Measurements from ENCODE around the gene KLHL20. TPM values are rescaled to one million over a fixed set of nuclear protein-coding genes. Genes with fewer than 3 reads are reported as not detected.
"Not testable (repeated sequence)": the region's sequence is repeated elsewhere in the genome, so short reads cannot be mapped to it uniquely, and the experiment has no call there.

KLHL20 gene
- total RNA-seq, 4 donors from 2014 or later = 7.2 to 82.6 (median 51.9) TPM

GRCh38 chr1:173757666-173758065 is 42.9 kb downstream of the KLHL20 start:
- Histone ChIP-seq H3K36me3 (no peaks in the 10 kb centered on the region), H3K9me3 (no peaks in the 10 kb centered on the region), H3K4me3 (no peak overlapping the region), H3K4me1 (no peaks in the 10 kb centered on the region), H3K27me3 (no peaks in the 10 kb centered on the region), H3K27ac (no peak overlapping the region)
- intact Hi-C loops (cut with DNase I; ENCODE audit: low total_unique reads) = no loop called here
- no peak for TF ChIP-seq POLR2A (IDR thresholded peaks at IDR 0.05)
- no peak for DNase-seq

- no peaks in the 10 kb centered on the region for H3K4me1 ChIP-seq
- TF ChIP-seq CTCF (IDR thresholded peaks at IDR 0.05) (no peak), POLR2A (IDR thresholded peaks at IDR 0.05) (no peak)
- no peaks in the 10 kb centered on the region for H3K36me3 ChIP-seq
- no peak for DNase-seq
- H3K27me3 ChIP-seq = no peaks in the 10 kb centered on the region
- H3K9me3 ChIP-seq = no peaks in the 10 kb centered on the region
- intact Hi-C loops (cut with DNase I; ENCODE audit: low total_unique reads) = no loop called here
- no peak overlapping the region for H3K27ac ChIP-seq
- H3K4me3 ChIP-seq = no peak overlapping the region
Measured at GRCh38 chr1:173758110-173758509, 43.3 kb downstream of the KLHL20 start.

GRCh38 chr1:173758980-173759379 is 44.2 kb downstream of the KLHL20 start:
- TF ChIP-seq CTCF (IDR thresholded peaks at IDR 0.05) = no peak
- no peak for TF ChIP-seq POLR2A (IDR thresholded peaks at IDR 0.05)
- H3K36me3 ChIP-seq = no peaks in the 10 kb centered on the region
- H3K9me3 ChIP-seq = no peaks in the 10 kb centered on the region
- H3K4me3 ChIP-seq = no peak overlapping the region
- H3K27ac ChIP-seq = no peak overlapping the region
- DNase-seq = no peak
- no peaks in the 10 kb centered on the region for H3K27me3 ChIP-seq
- H3K4me1 ChIP-seq = no peaks in the 10 kb centered on the region
- intact Hi-C loops (cut with DNase I; ENCODE audit: low total_unique reads) = no loop called here

DNA sequence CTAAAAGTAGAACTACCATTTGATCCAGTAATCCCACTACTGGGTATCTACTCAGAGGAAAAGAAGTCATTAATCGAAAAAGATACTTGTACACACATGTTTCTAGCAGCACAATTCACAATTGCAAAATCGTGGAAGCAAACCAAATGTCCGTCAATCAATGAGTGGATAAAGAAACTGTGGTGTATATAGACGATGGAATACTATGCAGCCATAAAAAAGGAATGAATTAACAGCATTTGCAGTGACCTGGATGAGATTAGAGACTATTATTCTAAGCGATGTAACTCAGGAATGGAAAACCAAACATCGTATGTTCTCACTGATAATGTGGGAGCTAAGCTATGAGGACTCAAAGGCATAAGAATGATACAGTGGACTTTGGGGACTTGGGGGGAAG is 49.5 kb downstream of the KLHL20 start:
- intact Hi-C loops (cut with DNase I; ENCODE audit: low total_unique reads); H3K27ac ChIP-seq; H3K36me3 ChIP-seq: not testable (repeated sequence)

DNA sequence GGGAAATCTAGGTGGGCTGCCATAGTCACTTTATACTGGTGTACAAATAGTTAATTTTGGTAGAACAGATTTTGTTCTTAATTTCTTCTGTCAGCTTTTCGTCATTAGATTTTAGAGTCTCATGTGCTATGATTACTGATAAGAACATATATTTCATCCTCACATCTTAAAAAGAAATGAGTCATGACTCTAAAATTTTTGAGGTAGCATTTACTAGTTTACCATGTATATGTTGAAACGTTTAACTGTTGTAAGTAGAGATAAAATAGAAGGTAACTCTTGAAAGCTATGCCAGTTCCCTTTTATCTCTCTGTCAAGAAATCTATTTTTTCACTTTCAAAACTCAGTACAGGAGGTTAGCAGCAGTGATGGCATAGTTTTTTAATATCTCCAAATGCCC is 53.4 kb downstream of the KLHL20 start:
- DNase-seq = no peak
- Histone ChIP-seq H3K27ac (no peak overlapping the region), H3K36me3 (no peaks in the 10 kb centered on the region), H3K27me3 (no peaks in the 10 kb centered on the region), H3K9me3 (no peaks in the 10 kb centered on the region), H3K4me3 (no peak overlapping the region), H3K4me1 (no peaks in the 10 kb centered on the region)
- intact Hi-C loops (cut with DNase I; ENCODE audit: low total_unique reads) = no loop called here
- TF ChIP-seq CTCF (IDR thresholded peaks at IDR 0.05) (no peak), POLR2A (IDR thresholded peaks at IDR 0.05) (no peak)

More for the DNA sequence above, 49.5 kb downstream of the KLHL20 start:
- not testable (repeated sequence) for H3K27me3 ChIP-seq, H3K9me3 ChIP-seq, DNase-seq, H3K4me1 ChIP-seq, H3K4me3 ChIP-seq

DNA sequence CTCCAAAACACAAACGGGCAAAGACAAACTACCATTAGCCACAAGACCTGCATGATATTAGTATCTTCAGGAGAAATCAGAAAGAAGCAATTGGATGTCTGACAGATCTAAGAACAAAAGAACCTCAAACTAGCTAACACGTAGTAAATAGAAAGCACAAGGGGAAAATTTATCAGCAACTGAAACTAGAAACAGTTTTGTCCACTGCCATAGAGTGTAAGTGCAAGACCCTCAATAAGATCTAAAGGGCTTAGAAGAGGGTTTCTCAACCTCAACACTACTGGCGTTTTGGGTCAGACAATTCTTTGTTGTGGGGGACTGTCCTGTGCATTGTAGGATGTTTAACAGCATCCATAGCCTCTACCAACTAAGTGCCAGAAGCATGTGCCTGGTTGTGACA is 54.0 kb downstream of the KLHL20 start:
- Histone ChIP-seq H3K4me1 (no peaks in the 10 kb centered on the region), H3K27me3 (no peaks in the 10 kb centered on the region), H3K4me3 (no peak overlapping the region), H3K36me3 (no peaks in the 10 kb centered on the region), H3K9me3 (no peaks in the 10 kb centered on the region), H3K27ac (no peak overlapping the region)
- no peak for TF ChIP-seq CTCF (IDR thresholded peaks at IDR 0.05)
- no peak for TF ChIP-seq POLR2A (IDR thresholded peaks at IDR 0.05)
- intact Hi-C loops (cut with DNase I; ENCODE audit: low total_unique reads) = no loop called here
- no peak for DNase-seq

- H3K4me3 ChIP-seq; H3K27me3 ChIP-seq; DNase-seq; H3K36me3 ChIP-seq; H3K27ac ChIP-seq; H3K9me3 ChIP-seq; intact Hi-C loops (cut with DNase I; ENCODE audit: low total_unique reads); H3K4me1 ChIP-seq: not testable (repeated sequence)
Measured at GRCh38 chr1:173770330-173770729, 55.5 kb downstream of the KLHL20 start.

Measured in uterus (tissue), 4 donors.